HT1080 (cell line): ENCODE data around the gene IL10. TPM values are rescaled to one million over a fixed set of nuclear protein-coding genes. Genes with fewer than 3 reads are reported as not detected.
"Not testable (repeated sequence)": the region's sequence is repeated elsewhere in the genome, so short reads cannot be mapped to it uniquely, and the experiment has no call there.

Source experiments
- DNase-seq: peaks from one replicate; pipeline ENCODE4 v3.0.0-alpha.2; 2015; ENCODE audit warnings: low read depth
- total RNA-seq: library from RNA; depleted of rRNA; stranded (reverse); fragments of >200 nt; shearing (Covaris generic); gene quantifications from 2 replicates; pipeline ENCODE4 v1.2.3, GENCODE V29; 2014

The IL10 gene
- total RNA-seq, 1 experiment from 2014 or later, result not detected

DNA sequence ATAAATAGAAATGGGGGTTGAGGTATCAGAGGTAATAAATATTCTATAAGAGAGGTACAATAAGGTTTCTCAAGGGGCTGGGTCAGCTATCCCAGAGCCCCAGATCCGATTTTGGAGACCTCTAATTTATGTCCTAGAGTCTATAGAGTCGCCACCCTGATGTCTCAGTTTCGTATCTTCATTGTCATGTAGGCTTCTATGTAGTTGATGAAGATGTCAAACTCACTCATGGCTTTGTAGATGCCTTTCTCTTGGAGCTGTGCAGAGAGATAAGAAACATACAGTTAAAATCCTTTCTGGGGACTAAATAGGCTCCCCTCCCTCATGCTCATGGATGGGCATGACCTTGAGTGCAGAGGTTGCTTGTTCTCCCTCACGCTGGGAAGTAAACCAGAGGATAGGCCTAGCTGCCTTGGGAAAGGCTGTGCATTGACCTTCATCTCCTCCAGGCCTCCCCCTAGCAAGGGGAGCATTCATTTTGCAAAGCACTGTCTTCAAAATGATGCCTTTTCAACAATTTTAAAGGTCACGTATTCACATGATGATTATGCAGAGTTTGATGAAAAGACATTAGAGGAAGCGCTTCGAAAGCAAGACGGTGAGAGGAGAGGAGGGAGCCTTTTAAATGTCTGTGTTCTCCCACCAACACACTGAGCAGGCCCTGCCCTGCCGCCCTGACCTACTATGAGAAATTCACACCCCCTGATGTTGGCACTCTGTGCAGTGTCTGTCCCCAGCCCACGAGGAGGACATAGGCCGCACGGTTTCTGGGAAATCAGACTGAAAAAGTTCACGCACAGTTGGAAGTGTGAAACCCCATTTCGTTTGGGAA lies 3.6 kb downstream of the IL10 start:
- DNase-seq, result no peak

DNA sequence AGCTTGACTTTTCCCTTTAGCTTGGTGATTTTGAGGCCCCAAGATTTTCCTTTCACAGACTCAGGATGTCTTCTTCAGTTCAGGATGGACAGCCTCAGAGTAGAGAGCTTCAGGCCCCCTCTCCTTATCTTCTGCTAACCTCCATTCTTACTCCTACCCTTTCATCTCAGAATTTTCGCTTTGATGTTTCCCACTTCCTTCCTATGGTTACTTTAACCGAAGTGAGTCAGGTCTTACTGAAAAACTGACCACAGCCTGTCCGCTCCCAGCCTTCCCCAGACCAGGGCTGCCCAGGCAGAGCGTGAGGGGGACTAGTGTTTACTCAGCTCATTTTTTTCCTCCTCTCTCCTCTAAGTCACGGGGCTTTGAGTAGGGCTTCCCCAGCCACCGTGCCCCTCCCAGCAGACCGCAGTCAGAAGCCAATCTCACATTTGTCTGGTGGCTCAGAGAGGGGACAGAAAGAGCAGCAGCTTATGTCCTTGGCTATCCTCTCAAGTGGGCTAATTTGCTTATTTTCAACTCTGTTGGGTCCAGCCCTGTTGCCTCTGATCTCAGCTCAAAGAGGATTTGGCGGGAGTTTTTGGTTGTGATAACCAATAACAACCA lies 5.9 kb downstream of the IL10 start:
- DNase-seq, result peak; percentile 97

DNA sequence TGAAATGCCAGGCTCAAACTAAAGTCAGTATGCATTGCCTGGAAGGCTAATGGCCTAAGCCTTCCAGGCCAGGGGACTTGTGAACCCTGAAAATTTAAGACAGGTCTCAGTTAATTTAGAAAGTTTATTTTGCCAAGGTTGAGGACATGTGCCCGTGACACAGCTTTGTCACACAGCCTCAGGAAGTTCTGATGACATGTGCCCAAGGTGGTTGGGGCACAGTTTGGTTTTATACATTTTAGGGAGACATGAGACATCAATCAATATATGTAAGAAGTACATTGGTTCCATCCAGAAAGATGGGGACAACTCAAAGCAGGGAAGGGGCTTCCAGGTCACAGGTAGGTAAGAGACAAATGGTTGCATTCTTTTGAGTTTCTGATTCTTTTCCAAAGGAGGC lies 6.5 kb downstream of the IL10 start:
- not testable (repeated sequence) for DNase-seq

DNA sequence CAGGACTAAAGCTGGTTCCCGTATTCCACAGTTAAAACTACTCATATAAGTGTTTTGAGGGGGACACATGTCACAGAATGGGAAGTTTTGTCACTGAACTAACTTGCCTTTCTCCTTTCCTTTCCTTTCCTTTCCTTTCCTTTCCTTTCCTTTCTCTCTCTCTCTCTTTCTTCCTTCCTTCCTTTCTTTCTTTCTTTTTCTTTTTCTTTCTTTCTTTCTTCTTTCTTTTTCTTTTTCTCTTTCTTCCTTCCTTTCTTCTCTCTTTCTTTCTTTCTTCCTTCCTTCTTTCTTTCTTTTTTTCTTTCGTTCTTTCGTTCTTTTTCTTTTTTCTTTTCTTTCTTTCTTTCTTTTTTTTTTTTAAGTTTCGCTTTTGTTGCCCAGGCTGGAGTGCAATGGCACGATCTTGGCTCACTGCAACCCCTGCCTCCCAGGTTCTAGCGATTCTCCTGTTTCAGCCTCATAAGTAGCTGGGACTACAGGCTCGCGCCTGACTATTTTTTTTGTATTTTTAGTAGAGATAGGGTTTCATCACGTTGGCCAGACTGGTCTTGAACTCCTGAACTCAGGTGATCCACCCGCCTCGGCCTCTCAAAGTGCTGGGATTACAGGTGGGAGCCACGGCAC lies 9.4 kb downstream of the IL10 start:
- not testable (repeated sequence) for DNase-seq

DNA sequence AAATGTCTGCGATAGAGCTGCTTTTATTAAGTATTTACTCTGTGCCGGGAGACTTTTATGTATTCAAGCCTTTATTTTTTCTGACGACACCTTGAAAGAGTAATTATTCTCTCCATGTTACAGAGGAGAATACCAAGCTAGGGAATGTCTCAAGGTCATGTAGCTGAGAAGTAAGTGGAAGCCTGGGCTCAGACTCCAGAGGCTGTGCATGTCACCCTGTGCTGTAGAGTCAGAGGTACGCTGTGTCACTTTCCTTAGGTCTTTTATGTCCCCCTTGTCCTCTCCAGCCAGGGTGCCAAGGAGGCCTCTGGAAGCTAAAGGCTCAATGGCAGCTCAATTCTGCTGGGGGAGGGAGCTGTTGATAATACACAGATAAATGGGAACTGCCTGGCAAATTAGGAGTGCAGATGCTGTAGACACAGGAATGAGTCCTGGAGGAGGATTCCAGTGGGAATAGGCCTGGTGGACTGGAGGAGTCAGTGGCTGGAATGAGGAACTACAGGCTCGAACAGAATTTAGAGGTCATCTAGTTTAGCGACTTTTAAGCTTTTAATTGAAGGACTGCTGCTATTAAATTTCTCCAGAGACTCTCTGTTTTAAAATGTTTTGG lies 11.0 kb downstream of the IL10 start:
- DNase-seq, result no peak

DNA sequence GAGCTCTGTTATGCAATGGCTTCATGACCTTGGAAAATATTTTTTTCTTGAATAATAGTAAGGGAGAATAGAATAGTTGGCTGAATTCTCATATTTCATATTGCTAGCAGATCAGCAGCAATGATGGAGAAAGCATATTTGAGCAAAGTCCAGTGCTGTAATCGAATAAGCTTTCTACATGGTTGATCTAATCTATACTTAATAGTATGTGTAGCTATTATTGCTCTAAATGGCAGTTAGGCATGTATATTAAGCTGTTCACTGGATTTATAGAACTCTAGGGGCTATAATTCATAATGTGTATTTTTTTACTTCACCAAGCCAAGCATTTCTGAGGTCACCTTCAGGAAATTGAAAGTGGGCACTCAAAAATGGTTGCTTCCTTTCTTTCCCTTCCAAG lies 11.7 kb downstream of the IL10 start:
- DNase-seq, result no peak

DNA sequence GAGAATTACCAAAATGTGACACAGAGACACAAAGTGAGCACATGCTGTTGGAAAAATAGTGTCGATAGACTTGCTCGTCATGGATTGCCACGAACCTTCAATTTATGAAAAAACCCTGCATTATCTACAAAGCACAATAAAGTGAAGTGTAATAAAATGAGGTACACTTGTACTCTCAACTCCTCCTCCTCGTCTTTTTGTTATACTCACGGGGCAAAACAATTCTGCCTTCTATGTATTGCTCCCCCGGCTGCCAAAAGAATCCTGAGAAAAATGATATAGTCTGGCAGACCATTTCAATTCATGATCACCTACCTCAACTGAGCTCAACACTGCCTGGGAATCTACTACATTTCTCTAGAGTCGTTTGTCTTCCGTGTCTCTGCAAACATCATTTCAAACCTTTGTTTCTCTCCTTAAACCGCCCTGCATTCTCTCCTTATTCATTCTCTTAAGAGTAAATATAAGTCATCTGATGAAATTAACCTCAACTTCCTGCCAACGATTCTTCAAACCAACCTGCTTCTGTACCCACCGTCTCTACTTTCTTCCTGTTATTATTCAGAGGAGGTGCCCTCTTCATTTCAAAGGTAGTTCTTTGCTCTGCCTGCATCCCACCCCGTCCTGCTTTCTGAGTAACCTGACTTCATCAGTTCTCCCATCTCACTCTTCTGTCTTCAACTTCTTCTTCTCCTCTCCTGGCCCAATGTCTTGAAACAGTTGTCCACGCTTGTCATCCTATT lies 14.6 kb downstream of the IL10 start:
- peak; percentile 47 for DNase-seq

DNA sequence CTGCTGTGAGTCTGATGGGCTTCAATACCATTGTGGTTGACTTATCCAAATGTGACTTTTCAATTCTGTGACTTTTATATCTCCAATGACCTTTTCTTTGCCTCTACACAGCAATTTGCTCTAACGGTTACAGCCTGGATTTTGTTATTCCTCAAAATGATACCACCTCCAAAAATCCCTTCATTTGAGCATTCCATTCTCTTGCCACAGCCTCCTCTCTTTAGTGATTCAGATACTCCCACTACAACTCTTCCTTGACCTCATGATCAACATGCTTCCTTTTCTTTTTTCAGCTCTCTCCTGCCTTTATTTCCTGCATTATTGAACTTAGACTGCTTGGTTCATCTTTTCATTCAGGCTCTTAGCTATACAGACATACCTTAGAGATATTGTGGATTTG lies 18.3 kb downstream of the IL10 start:
- DNase-seq, result no peak

DNA sequence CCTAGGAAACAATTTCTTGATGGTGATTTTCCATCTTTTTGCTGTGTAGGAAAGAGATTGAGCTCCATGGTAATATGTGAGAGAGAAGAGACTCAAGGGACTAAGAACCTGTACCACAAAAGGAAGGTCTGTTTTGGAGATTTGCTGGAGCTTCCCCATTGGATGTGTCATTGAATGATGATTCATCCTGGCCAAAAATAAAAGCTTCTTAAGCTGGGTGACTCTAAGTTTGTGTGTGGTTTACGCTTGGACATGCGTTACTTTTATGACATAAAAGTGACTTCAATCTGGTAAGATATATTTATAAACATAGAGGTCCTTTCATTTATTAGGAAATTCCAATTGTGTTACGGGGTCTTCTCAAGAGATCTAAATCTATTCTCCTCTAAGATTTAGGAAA lies 19.2 kb downstream of the IL10 start:
- DNase-seq, result peak; percentile 70

DNA sequence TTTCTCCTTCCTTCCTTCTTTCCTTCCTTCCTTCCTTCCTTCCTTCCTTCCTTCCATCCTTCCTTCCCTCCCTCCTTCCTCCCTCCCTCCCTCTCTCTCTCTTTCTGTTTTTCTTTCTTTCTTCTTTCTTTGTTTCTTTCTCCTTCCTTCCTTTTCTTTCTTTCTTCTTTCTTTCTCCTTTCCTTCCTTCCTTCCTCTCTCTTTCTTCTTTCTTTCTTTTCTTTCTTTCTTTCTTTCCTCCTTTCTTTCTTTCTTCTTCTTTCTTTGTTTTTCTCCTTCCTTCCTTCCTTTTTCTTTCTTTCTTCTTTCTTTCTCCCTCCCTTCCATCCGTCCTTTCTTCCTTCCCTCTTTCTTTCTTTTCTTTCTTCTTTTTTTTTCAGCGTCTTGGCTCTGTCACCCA lies 19.8 kb downstream of the IL10 start:
- DNase-seq, result no peak

DNA sequence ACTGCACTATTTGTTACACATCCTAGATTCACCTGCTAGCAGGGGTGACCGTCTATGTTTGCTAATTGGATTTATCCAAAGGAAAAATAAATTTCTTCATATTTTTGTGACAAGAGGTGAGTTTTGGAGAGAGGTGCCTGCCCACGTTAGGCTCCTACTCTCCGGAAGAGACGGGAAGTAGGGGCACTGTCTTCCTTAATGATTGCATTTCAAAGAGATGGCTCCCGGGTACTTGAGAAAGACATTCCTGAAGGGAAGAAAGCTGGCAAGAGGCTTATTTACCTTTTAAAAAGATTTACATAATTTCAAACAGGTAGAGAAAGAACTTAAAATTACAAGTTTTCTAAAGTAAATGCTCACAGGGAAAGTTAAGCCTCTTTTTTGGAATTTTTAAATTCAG lies 20.4 kb downstream of the IL10 start:
- DNase-seq, result no peak

DNA sequence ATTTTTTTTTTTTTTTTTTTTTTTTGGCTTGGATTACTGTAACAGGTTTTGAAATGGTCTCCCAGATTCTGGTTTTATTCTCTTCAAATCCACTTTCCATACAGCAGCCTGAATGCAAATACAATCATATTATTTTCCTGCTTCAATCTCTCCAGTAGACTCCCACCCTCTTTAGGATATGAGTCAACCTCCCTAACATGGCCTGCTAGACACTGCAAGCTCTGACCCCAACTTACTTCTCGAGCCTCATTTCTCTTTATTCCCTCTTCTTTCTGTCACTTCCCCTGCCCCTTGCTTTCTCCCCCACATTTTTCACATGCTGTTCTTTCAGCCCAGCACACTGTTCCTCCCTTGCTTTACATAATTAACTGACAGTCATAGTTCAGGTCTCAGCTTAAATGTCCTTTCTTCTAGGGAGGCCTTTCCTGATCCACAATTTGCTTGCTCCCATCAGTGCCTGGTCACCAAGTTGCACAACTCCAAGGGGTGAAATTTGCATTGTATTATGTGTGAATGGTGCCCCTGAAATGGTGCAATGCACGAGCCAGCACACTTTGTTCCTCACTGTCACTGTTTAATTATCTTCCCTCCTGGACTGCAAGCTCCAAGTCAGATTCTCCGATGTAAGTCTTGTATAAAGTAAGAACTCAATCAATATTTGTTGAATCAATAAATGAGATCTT lies 23.8 kb downstream of the IL10 start:
- DNase-seq, result peak; percentile 64

DNA sequence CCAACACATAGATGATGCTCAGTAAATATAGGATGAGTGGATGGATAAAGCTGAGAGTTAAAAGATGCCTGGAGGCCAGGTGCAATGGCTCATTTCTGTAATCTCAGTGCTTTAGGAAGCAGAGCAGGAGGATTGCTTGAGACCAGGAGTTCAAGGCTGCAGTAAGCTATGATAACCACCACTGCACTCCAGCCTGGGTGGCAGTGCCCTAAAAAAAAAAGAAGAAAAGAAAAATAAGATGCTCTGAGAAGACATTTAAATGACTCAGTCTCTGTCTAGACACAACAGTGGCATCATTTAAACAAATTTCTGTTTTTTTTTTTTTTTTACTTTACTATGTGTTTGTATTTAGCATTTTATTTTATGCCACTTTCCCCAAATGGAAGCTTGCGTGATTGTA lies 27.0 kb downstream of the IL10 start:
- DNase-seq, result no peak

DNA sequence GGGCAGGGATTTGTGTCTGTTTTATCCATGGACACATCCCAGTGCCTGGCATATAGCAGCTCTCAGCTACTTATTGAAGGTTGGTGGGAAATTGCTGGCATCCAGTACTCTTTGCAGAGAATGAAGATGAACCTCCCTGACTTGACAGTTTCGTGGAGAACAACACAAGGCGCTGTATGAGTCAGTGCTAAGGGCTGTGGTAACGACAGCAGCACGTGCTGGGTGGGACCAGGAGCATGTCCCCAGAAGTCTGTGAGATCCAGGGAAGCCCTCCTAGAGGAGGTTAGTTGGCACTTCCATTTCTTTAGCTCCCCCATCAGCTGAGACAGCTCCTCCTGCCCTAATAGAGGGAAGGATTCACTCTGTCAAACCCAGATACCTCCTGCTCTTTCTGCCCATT lies 27.6 kb downstream of the IL10 start:
- no peak for DNase-seq

DNA sequence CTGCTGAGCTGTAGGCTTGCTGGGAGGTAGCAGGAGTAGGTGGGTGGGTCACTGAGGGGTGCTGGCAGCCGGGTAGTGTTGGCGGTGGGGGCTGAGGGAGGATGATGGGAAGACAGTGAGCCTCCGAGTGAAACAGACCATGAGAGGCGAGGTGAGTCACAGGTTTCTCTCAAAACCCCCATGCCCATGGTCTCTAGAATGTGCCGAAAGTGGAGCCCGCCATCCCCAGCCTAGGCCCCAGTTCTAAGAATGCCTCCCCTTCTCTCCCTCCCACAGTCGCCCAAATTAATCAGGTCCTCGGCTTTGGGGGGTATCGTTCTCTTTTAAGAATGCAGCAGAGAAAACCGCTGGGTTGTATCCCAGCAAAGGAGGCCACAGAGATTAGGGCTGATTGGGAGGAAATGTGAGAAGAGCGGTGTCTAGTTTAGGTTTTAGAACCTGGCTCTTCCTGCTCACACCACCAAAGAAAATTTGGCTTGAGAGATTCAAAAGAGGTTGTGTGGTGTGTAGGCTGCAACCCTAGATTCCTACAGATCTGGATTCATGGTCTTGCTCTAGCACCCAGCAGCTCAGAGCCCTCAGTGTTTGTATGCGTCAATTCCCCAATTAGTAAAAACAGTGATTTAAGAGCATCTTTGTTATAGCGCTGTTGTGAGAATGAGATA lies 29.4 kb downstream of the IL10 start:
- no peak for DNase-seq

DNA sequence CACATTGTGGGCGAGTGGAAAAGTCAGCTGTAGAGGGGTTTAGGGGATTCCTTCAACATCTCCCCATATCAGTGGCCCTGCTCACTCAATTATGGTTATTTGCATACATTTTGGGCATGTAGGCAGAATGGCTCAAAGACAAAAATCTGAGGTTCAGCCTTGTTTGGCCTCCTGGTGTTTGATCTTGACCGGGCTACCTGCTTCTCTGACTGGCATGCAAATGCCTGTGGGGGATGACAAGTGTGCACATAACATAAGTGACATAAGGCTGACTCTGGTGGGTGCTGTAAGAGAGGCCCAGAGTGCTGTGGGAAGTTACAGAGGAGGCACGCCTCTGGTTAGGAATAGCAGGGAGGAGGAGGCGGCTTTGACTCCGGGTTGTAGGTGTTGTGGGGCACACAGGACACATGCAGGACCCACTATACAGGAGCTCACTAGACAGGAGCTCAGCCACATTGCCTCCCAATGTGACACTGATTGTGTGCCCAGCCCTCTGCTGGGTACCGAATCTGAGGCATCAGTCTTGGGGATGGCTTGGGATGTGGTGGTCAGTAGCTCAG lies 31.1 kb downstream of the IL10 start:
- DNase-seq, result no peak

DNA sequence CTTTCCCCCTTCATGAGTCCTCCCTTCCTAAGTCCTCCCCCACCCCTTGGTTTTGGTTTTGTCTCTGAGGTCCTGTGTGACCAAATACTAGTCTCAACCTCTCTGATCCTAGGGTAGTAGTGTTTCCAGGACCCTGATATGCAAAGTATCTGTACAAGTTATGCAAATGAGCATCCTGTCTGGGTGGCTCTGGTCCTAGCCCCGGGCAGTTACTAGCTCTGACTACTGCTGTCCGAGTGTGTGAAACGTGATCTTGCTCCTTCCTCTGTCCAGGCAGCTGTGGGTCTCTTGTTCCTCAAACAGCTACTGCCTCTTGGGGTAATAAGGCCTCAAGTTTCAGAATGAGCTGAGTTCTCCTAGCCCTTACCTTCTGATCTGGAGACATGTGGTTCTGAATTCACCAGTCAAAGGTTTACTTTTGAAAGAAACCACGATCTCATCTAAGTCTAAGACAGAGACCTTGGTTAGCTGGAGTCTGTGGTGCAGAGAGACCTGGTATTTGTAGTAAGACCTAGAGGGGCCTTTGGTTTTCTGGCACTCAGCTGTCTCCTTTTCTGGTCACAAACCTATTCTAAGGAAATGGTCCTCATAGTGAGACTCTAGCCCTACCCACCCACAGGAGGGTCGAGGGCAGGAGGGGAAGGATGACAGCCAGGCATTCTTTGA lies 32.8 kb downstream of the IL10 start:
- no peak for DNase-seq

DNA sequence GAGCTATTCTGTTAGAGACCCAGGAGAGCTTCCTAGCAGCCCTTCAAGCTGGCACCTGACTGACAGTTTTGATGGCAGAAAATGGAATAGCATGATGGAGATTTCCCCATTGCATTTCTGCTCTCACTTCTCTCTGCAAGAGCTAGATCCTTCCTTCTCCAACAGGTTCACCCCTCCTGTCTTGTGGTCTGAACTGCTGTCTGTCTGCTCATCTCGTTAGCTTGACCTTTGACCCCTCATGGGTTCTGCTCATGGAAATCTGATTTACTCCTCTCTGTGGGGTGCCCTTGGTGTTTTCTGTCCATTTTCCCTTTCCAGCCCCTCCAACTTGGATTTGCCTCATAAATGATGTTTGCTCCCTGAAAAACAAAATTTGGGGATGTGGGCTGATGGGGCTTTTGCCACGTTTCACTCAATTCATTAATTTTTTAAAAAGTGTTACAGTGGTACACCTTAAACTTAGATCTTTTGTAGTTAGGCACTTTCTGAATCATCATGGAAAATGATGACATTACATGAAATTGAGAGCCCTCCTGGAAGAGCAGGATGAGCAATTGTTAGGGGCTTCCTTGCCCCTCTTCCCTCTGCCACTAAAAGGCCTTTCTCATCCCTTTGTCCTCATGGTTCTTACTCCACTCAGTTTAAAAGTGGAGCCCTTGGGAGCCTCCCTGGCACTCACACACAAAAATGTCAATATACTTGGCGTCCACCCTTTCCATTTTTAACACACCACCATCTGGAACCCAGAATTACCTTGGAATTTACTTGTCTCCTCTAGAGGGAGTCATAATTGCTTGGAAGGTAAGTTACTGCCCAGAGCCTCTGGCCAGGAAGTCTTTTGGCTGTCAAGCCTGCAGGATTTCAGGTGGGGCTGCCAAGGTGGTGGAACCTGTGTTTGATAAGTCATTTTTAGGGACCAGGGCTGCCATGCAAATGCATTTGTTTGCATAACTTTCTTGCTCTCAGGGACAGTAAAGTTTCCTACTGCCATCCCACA lies 33.6 kb downstream of the IL10 start:
- DNase-seq, result no peak
